Lung (tissue), 12 donors: ENCODE measurements around the gene MIB1. TPM values are rescaled to one million over a fixed set of nuclear protein-coding genes. Genes with fewer than 3 reads are reported as not detected.

Experiments used
- ATAC-seq: fragments of 200-7000 bp; cut with Tn5 transposase; one replicate; pipeline ENCODE4 v1.9.1; 2020; ENCODE audit warnings: moderate number of reproducible peaks; ENCODE audit not compliant: insufficient read depth, low FRiP score
- DNase-seq, 3 donors: peaks; one replicate each; pipeline ENCODE4 v3.0.0-alpha.2; 2013 to 2017
- H3K27ac ChIP-seq, 2 donors: one replicate each; pipeline ENCODE4 v1.5.1; 2013; ENCODE audit warnings: mild to moderate bottlenecking in 2 of 2, moderate library complexity in 2 of 2, control low read depth in 1 of 2, inconsistent platforms in 1 of 2, low read depth in 1 of 2, low read length in 1 of 2
- H3K27me3 ChIP-seq, 3 donors: one replicate each; pipeline ENCODE4 v1.5.1; 2013; ENCODE audit warnings: low read length in 2 of 3; ENCODE audit not compliant: control insufficient read depth in 3 of 3, insufficient read depth in 3 of 3
- H3K36me3 ChIP-seq, 4 donors: one replicate each; pipeline ENCODE4 v1.5.1; 2013; ENCODE audit warnings: low read length in 4 of 4, mild to moderate bottlenecking in 1 of 4, moderate library complexity in 1 of 4; ENCODE audit not compliant: control insufficient read depth in 4 of 4, insufficient read depth in 4 of 4
- H3K4me1 ChIP-seq, 5 donors: one replicate each; pipeline ENCODE4 v1.5.1; 2013; ENCODE audit warnings: low read length in 5 of 5, mild to moderate bottlenecking in 2 of 5, moderate library complexity in 1 of 5; ENCODE audit not compliant: control insufficient read depth in 5 of 5, insufficient read depth in 5 of 5
- H3K4me3 ChIP-seq: one replicate; pipeline ENCODE4 v1.5.1; 2013; ENCODE audit warnings: mild to moderate bottlenecking, control low read depth, moderate library complexity
- H3K9ac ChIP-seq, 2 donors: one replicate each; pipeline ENCODE4 v1.5.1; 2013; ENCODE audit warnings: low read length in 2 of 2, control low read depth in 1 of 2; ENCODE audit not compliant: insufficient read depth in 1 of 2
- H3K9me3 ChIP-seq, 4 donors: one replicate each; pipeline ENCODE4 v1.5.1; 2013; ENCODE audit warnings: low read length in 3 of 4, mild to moderate bottlenecking in 1 of 4, moderate library complexity in 1 of 4; ENCODE audit not compliant: control insufficient read depth in 4 of 4, insufficient read depth in 3 of 4
- WGBS, 2 donors: extraction: QIAGEN DNeasy Blood & Tissue Kit; methylation state at CpG; one replicate each; pipeline ENCODE4 v1.1.7; 2013; 5-methylcytosine and 5-hydroxymethylcytosine counted together
- polyA plus RNA-seq, 2 donors: library from polyadenylated mRNA; stranded (reverse); fragments of 200-250 nt; gene quantifications; one replicate each; pipeline ENCODE4 v1.2.1, GENCODE V29; 2013
- total RNA-seq, 2 donors: library from RNA; depleted of rRNA in 1 of 2; stranded (reverse); fragments of >200 nt in 1 of 2; gene quantifications; one replicate each; pipeline ENCODE4 v1.2.1, GENCODE V29; 2014 to 2021
- TF ChIP-seq, protein P1 (sequence below): IDR thresholded peaks from 2 replicates; pipeline ENCODE4 v1.5.1; 2012; ENCODE audit warnings: mild to moderate bottlenecking; ENCODE audit errors: control extremely low read depth, extremely low read depth
- donor health status: control.
- donor health status: control.
- donor health status: Bipolar disorder and iron deficiency.
- donor health status: healthy.
- donor health status: DM: yes; HTN: yes; CAD: no.

The MIB1 gene
- total and polyA plus RNA-seq, 4 donors: 4.5 to 62.0 (median 15.5) TPM

GRCh38 chr18:21910906-21911305 is 170.3 kb downstream of the MIB1 start:
- Histone ChIP-seq H3K27me3 (no peaks in the 10 kb centered on the region), H3K27ac (no peak overlapping the region), H3K4me1 (peaks cover 0 to 12% (median 0%) of the 10 kb centered on the region in 5 donors), H3K9me3 (no peaks in the 10 kb centered on the region), H3K9ac (no peak overlapping the region), H3K4me3 (no peak overlapping the region), H3K36me3 (no peaks in the 10 kb centered on the region)
- no peak for DNase-seq
- no peak for ATAC-seq
- TF ChIP-seq, protein P1, sequence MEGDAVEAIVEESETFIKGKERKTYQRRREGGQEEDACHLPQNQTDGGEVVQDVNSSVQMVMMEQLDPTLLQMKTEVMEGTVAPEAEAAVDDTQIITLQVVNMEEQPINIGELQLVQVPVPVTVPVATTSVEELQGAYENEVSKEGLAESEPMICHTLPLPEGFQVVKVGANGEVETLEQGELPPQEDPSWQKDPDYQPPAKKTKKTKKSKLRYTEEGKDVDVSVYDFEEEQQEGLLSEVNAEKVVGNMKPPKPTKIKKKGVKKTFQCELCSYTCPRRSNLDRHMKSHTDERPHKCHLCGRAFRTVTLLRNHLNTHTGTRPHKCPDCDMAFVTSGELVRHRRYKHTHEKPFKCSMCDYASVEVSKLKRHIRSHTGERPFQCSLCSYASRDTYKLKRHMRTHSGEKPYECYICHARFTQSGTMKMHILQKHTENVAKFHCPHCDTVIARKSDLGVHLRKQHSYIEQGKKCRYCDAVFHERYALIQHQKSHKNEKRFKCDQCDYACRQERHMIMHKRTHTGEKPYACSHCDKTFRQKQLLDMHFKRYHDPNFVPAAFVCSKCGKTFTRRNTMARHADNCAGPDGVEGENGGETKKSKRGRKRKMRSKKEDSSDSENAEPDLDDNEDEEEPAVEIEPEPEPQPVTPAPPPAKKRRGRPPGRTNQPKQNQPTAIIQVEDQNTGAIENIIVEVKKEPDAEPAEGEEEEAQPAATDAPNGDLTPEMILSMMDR: no peak
- WGBS, 2 donors: 87 to 92% methylated on average over 5 of the region's 5 CpGs

- no peak for DNase-seq
- no peak overlapping the region for H3K27ac ChIP-seq
- no peaks in the 10 kb centered on the region for H3K27me3 ChIP-seq
- H3K9ac ChIP-seq: no peak overlapping the region
- H3K9me3 ChIP-seq: no peaks in the 10 kb centered on the region
- 31 to 43% methylated on average over 5 of the region's 5 CpGs for WGBS, 2 donors
- H3K4me3 ChIP-seq: no peak overlapping the region
- no peaks in the 10 kb centered on the region for H3K36me3 ChIP-seq
- no peak for ATAC-seq
- TF ChIP-seq, protein P1: no peak
- peaks cover 0 to 12% (median 0%) of the 10 kb centered on the region in 5 donors for H3K4me1 ChIP-seq
These were observed 171.0 kb downstream of the MIB1 start for GRCh38 chr18:21911551-21911950.

DNA sequence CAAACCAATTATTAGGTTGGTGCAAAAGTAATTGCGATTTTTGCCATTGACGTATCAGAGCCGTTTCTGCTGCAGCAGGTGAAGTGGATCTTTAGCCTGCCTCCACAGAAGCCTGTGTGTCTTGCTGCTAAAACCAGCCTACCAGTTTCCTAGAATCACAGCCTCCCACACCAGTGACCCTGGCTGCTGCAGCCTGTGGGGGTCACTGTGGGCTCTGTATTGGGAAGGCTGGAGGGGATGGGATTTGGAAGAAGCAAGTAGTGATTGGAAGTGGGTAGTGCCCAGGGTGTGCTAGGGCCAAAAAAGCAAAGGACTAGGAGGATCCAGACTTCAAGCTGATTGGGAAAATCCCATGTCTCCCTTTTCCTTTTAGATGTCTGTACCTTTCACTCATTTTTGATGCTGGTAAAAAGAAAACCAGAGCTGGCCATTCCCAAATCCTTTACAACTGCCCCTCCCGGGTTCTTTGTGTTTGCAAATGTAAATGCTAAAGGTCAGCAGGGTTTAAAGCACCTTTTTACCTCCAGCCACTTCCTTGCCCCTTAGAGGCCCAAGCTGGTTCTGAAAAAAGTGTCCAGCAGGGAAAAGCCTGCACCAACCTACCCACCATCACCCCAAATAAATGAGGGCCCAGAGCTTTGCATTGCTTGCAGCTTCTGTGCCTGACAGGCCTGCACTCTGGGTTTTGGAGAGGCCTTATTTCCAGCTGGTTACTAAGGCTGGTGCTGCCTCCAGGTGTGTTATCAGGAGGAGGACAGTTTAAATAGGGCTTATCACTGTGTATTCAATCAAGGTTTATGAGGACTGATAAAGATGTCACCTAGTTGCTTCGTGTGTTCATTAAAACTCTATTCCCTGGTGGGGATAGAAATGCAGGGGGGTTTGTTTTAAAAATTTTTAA is 172.0 kb downstream of the MIB1 start:
- 83 to 91% methylated on average over 5 of the region's 5 CpGs for WGBS, 2 donors
- no peak for ATAC-seq
- H3K36me3 ChIP-seq: no peaks in the 10 kb centered on the region

More for the DNA sequence above, 172.0 kb downstream of the MIB1 start:
- H3K4me3 ChIP-seq: no peak overlapping the region
- H3K4me1 ChIP-seq: peaks cover 0 to 12% (median 0%) of the 10 kb centered on the region in 5 donors
- no peak overlapping the region for H3K9ac ChIP-seq
- peaks cover 0 to 5% (median 0%) of the 10 kb centered on the region in 4 donors for H3K9me3 ChIP-seq
- DNase-seq: peak in 1 of 3 donors; percentile 35
- no peaks in the 10 kb centered on the region for H3K27me3 ChIP-seq
- H3K27ac ChIP-seq: no peak overlapping the region
- TF ChIP-seq, protein P1: no peak
